Right atrium auricular region (tissue), 2 donors: ENCODE measurements around the gene DNM3. TPM values are rescaled to one million over a fixed set of nuclear protein-coding genes. Genes with fewer than 3 reads are reported as not detected.

Experiments used
- DNase-seq: peaks from one replicate; pipeline ENCODE4 v3.0.0-alpha.2; 2019; ENCODE audit warnings: low spot score
- H3K27ac ChIP-seq, 2 donors: fragments of 200-600 bp; sonication (generic); 1 replicate in 1 of 2; 2 replicates in 1 of 2; pipeline ENCODE4 v1.5.1; 2016 to 2019
- H3K27me3 ChIP-seq, 2 donors: fragments of 200-600 bp; sonication (generic); one replicate each; pipeline versions ENCODE4 v1.5.1 to v1.6.0; 2017 to 2019
- H3K36me3 ChIP-seq: fragments of 200-600 bp; sonication (generic); one replicate; pipeline ENCODE4 v1.5.1; 2016
- H3K4me1 ChIP-seq, 2 donors: fragments of 200-600 bp; sonication (generic); one replicate each; pipeline versions ENCODE4 v1.5.1 to v1.6.0; 2017 to 2019
- H3K4me3 ChIP-seq, 2 donors: fragments of 200-600 bp; sonication (generic); 1 replicate in 1 of 2; 2 replicates in 1 of 2; pipeline ENCODE4 v1.5.1; 2017 to 2019; ENCODE audit warnings: mild to moderate bottlenecking in 1 of 2, moderate library complexity in 1 of 2
- H3K9me3 ChIP-seq, 2 donors: fragments of 200-600 bp; sonication (generic); one replicate each; pipeline ENCODE4 v1.5.1; 2019
- total RNA-seq, 2 donors: library from RNA; depleted of rRNA; stranded (reverse); fragments of >200 nt; gene quantifications; one replicate each; pipeline ENCODE4 v1.1.0, GENCODE V29; 2016
- TF ChIP-seq, protein P1 (sequence below), 2 donors: fragments of 200-600 bp; sonication (generic); IDR thresholded peaks; one replicate each; pipeline ENCODE4 v1.5.1; 2019; ENCODE audit warnings: antibody characterized with exemption in 2 of 2

DNM3 gene
- total RNA-seq, 2 donors from 2014 or later: 1.0 to 1.6 TPM

DNA sequence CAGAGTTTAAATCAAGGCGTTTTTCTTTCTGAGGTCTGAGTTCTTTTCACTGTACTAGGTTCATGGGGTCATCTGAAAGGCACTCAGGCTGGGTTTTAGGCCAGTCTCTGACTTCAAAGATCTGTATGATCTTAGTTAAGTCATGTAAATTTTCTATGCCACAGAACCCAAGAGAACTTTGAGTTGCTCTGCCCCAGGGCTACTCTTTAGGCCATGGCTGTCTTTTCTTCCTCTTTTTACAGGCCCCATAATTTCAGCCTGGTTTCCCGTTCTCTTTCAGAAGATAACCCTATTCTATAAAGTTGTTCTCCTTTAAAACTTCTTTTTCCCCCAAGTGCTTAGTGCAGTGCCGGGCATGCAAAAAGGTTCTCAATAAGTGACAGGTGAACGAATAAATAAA, 33.7 kb upstream of the DNM3 start:
- Histone ChIP-seq H3K4me1 (no peaks in the 10 kb centered on the region), H3K27ac (no peak overlapping the region), H3K27me3 (no peaks in the 10 kb centered on the region), H3K9me3 (no peaks in the 10 kb centered on the region), H3K36me3 (no peaks in the 10 kb centered on the region), H3K4me3 (no peak overlapping the region)
- TF ChIP-seq, protein P1, sequence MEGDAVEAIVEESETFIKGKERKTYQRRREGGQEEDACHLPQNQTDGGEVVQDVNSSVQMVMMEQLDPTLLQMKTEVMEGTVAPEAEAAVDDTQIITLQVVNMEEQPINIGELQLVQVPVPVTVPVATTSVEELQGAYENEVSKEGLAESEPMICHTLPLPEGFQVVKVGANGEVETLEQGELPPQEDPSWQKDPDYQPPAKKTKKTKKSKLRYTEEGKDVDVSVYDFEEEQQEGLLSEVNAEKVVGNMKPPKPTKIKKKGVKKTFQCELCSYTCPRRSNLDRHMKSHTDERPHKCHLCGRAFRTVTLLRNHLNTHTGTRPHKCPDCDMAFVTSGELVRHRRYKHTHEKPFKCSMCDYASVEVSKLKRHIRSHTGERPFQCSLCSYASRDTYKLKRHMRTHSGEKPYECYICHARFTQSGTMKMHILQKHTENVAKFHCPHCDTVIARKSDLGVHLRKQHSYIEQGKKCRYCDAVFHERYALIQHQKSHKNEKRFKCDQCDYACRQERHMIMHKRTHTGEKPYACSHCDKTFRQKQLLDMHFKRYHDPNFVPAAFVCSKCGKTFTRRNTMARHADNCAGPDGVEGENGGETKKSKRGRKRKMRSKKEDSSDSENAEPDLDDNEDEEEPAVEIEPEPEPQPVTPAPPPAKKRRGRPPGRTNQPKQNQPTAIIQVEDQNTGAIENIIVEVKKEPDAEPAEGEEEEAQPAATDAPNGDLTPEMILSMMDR (IDR thresholded peaks at IDR 0.05): no peak
- no peak for DNase-seq

DNA sequence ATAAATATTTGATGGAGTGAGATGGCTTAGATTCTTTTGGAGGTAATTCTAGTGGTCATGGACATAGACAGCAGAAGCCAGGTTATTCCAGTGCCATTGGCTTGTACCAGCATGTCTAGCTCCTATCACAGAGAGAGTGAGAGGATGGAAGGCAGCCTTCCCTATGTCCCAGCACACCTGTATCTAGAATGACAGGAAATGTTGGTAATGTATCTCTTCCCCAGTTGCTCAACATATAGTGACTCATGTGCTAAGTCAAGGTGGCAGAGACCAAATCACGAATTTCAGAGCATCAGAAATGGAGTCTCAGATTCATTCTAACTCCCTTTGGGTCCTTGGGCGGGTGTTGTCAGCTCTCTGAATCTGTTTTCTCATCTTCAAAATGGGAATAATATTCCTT, 31.5 kb upstream of the DNM3 start:
- no peak for DNase-seq
- TF ChIP-seq, protein P1 (IDR thresholded peaks at IDR 0.05): no peak
- no peaks in the 10 kb centered on the region for H3K27me3 ChIP-seq

DNA sequence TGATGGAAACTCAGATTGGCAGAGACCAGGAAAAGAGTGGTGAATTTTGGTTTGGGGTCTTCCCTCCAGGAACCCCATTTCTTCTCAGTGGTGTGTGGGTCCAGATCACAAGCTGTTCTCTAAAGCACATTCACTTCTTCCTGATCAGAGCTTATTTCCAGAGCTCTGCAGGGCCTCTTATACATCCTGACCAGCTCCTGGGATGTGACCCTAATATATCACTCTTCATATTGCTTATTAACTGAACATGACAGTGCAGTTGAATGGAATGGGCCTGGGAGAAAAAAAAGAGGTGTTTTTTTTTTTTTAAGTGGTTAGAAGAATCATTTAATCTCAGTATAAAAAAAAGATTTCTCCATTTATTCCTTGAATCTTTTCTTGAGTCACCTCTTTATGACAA, 29.6 kb upstream of the DNM3 start:
- Histone ChIP-seq H3K27me3 (no peaks in the 10 kb centered on the region), H3K36me3 (no peaks in the 10 kb centered on the region), H3K4me1 (no peaks in the 10 kb centered on the region), H3K27ac (no peak overlapping the region), H3K9me3 (no peaks in the 10 kb centered on the region), H3K4me3 (no peak overlapping the region)
- DNase-seq: no peak
- TF ChIP-seq, protein P1 (IDR thresholded peaks at IDR 0.05): no peak

More for the DNA sequence above, 31.5 kb upstream of the DNM3 start:
- H3K4me1 ChIP-seq: no peaks in the 10 kb centered on the region
- H3K27ac ChIP-seq: no peak overlapping the region
- no peaks in the 10 kb centered on the region for H3K9me3 ChIP-seq
- H3K4me3 ChIP-seq: no peak overlapping the region
- no peaks in the 10 kb centered on the region for H3K36me3 ChIP-seq

DNA sequence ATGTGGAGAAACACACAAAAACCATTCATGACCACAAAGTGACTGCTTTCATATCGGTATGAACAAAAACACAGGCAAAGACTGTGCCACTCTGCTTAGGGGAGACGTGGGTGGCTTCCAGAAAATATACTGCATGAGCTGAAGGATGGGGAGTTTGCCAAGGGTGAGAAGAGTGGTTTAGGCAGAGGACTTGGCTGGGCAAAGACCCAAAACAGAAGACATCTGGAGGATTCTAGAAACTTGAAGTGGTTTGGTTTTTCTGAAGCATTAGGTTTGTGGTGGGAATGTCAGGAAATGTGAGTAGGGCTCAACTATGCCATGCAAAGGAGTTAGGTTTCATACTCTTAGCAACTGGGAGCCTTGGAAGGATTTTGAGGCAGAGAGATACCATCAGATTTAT, 26.6 kb upstream of the DNM3 start:
- Histone ChIP-seq H3K9me3 (no peaks in the 10 kb centered on the region), H3K36me3 (no peaks in the 10 kb centered on the region), H3K27me3 (no peaks in the 10 kb centered on the region), H3K4me3 (no peak overlapping the region), H3K4me1 (no peaks in the 10 kb centered on the region), H3K27ac (no peak overlapping the region)
- no peak for DNase-seq
- TF ChIP-seq, protein P1 (IDR thresholded peaks at IDR 0.05): no peak

DNA sequence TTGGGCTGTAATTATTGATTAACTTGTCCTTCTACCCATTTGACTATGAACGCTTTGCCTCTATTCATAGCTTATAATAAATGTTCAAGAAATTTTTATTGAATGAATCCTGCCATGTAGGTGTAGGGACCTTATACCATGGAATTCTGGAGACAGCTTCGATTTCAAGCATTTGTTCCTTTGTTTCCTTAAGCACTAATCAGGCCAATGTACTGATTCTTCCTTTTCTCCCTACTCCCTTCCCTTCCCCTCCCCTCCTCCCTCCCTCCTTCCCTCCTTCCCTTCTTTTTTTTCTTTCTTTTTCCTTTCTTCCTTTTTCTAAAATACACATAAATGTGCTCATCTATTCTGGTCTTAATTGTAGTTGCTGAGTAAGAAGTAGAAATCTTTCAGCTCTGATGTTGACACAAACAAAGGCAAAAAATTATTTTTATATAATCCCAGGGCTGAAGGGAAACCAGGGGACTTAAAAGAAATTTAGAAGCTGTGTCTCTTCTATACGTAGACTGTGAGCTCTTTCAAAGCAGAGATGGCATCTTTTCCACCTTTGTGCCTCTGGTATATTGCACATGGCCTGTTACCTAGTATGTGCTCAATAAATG, 24.9 kb upstream of the DNM3 start:
- Histone ChIP-seq H3K4me1 (no peaks in the 10 kb centered on the region), H3K4me3 (no peak overlapping the region), H3K36me3 (no peaks in the 10 kb centered on the region), H3K27me3 (no peaks in the 10 kb centered on the region), H3K9me3 (no peaks in the 10 kb centered on the region), H3K27ac (no peak overlapping the region)
- TF ChIP-seq, protein P1 (IDR thresholded peaks at IDR 0.05): no peak
- no peak for DNase-seq
